Esophagus squamous epithelium (tissue), 4 donors: ENCODE data around the gene WDR36.

Experiments
- CTCF ChIP-seq, 6 experiments: fragments of 450-650 bp in 4 of 6; fragments of 200-600 bp in 2 of 6; sonication (generic) in 2 of 6; IDR thresholded peaks; one replicate each; pipeline ENCODE4 v1.5.1; 2016 to 2019; ENCODE audit warnings: antibody characterized with exemption in 6 of 6, mild to moderate bottlenecking in 4 of 6, moderate library complexity in 4 of 6
- POLR2A ChIP-seq, 4 donors: fragments of 450-650 bp; IDR thresholded peaks; one replicate each; pipeline ENCODE4 v1.6.1; 2017; ENCODE audit warnings: antibody characterized with exemption in 4 of 4, mild to moderate bottlenecking in 4 of 4, moderate library complexity in 3 of 4

DNA sequence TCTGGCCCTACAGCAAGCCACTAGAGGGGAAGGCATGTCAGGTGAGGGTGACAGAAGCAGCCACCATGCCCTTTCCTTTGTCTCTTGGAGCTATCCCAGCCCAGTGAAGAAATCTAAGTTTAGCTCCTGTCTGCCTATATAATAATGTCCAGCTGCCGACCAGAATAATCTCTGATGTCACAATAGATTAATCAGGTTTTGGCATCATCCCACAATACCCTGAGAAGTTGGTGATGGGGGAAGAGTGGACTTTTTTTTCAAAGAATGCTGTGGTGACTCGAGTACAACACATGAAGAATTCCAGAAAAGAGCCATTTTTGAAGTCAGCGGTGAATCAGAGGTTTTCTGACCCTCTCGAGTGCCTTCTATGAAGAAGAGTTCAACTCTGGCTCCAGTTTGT is 22.3 kb upstream of the WDR36 start:
- TF ChIP-seq CTCF (IDR thresholded peaks at IDR 0.05) (no peak), POLR2A (IDR thresholded peaks at IDR 0.05) (no peak)
